Spinal cord (tissue), 10 donors: Measurements from ENCODE around the gene CIBAR2. TPM values are rescaled to one million over a fixed set of nuclear protein-coding genes. Genes with fewer than 3 reads are reported as not detected.

ENCODE experiments used
- DNase-seq, 6 donors: peaks; one replicate each; pipeline versions ENCODE4 v3.0.0 to v3.0.0-alpha.2; 2013 to 2015; ENCODE audit warnings: low spot score in 6 of 6, low read depth in 4 of 6
- H3K27ac ChIP-seq: one replicate; pipeline ENCODE4 v1.5.1; 2013; ENCODE audit warnings: low read depth, low read length, control low read depth
- H3K27me3 ChIP-seq: one replicate; pipeline ENCODE4 v1.6.1; 2013; ENCODE audit warnings: low read length; ENCODE audit not compliant: control insufficient read depth, insufficient read depth
- H3K36me3 ChIP-seq: one replicate; pipeline ENCODE4 v1.6.1; 2013; ENCODE audit warnings: low read length; ENCODE audit not compliant: control insufficient read depth, insufficient read depth
- H3K4me1 ChIP-seq: one replicate; pipeline ENCODE4 v1.6.1; 2013; ENCODE audit warnings: low read length; ENCODE audit not compliant: control insufficient read depth, insufficient read depth
- H3K4me3 ChIP-seq: one replicate; pipeline ENCODE4 v1.5.1; 2013; ENCODE audit warnings: low read depth, low read length, control low read depth
- H3K9me3 ChIP-seq: one replicate; pipeline ENCODE4 v1.6.1; 2013; ENCODE audit warnings: low read length; ENCODE audit not compliant: control insufficient read depth, insufficient read depth
- WGBS: methylation state at CpG from one replicate; pipeline ENCODE4 v1.1.5; 2013; ENCODE audit warnings: missing lambda C conversion rate; ENCODE audit not compliant: insufficient coverage; 5-methylcytosine and 5-hydroxymethylcytosine counted together
- polyA plus RNA-seq, 2 donors: library from polyadenylated mRNA; unstranded; fragments of 120-200 nt; gene quantifications; one replicate each; pipeline ENCODE4 v1.2.1, GENCODE V29; 2013; ENCODE audit not compliant: insufficient read length in 2 of 2
- total RNA-seq, 2 donors: library from RNA; depleted of rRNA in 1 of 2; stranded (reverse); fragments of 120-200 nt in 1 of 2; fragments of >200 nt in 1 of 2; gene quantifications; one replicate each; pipeline versions ENCODE4 v1.2.3 to v1.2.4, GENCODE V29; 2013 to 2014
- donor health status: healthy.

The CIBAR2 gene
- total and polyA plus RNA-seq, 4 donors: 0.69 to 6.8 (median 3.2) TPM

- Histone ChIP-seq H3K9me3 (no peaks in the 10 kb centered on the region), H3K4me1 (peaks cover 41% of the 10 kb centered on the region), H3K36me3 (no peaks in the 10 kb centered on the region), H3K4me3 (no peak overlapping the region), H3K27ac (no peak overlapping the region), H3K27me3 (no peaks in the 10 kb centered on the region)
- WGBS: 82% methylated on average over 11 of the region's 14 CpGs
- no peak for DNase-seq
Measured at GRCh38 chr16:85152414-85153030, 40.2 kb upstream of the CIBAR2 start.

- 56% methylated on average over 22 of the region's 24 CpGs for WGBS
- Histone ChIP-seq H3K9me3 (no peaks in the 10 kb centered on the region), H3K4me1 (peaks cover 48% of the 10 kb centered on the region), H3K27me3 (no peaks in the 10 kb centered on the region), H3K36me3 (no peaks in the 10 kb centered on the region), H3K27ac (no peak overlapping the region), H3K4me3 (no peak overlapping the region)
- DNase-seq: peak in 3 of 6 donors; percentile 64 to 92 (median 83)
Measured at GRCh38 chr16:85151603-85152413, 39.5 kb upstream of the CIBAR2 start.

- H3K36me3 ChIP-seq: no peaks in the 10 kb centered on the region
- 79% methylated on average over 10 of the region's 11 CpGs for WGBS
- peaks cover 52% of the 10 kb centered on the region for H3K4me1 ChIP-seq
- no peaks in the 10 kb centered on the region for H3K27me3 ChIP-seq
- H3K9me3 ChIP-seq: no peaks in the 10 kb centered on the region
- DNase-seq: no peak
- H3K27ac ChIP-seq: no peak overlapping the region
- H3K4me3 ChIP-seq: no peak overlapping the region
Measured at GRCh38 chr16:85151079-85151602, 38.9 kb upstream of the CIBAR2 start.

DNA sequence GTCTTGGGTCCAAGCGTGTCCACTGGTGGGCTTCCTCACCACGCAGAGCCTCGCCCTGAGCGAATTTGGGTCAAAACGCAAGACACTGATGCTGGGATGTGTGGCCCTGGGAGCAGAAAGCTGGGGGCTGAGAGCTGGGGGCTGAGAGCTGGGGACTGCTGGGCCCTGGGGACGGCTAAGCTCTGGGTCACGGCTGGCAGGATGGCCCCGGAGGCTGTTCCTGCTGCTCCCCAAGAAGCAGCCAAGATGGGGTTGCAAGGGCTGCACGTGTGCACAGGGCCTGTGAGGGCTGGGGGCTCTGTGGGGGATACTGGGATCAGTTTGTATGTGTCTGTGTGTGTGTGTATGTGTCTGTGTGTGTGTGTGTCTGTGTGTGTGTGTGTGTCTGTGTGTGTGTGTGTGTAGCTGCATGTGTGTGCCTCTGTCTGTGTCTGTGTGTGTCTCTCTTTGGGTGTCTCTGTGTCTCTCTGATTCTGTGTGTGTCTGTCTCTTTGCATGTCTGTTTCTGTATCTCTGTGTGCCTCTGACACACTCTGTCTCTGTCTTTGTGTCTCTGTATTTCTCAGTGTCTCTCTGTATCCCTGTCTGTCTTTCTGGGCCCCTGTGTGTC, 38.2 kb upstream of the CIBAR2 start:
- no peaks in the 10 kb centered on the region for H3K27me3 ChIP-seq
- no peak overlapping the region for H3K27ac ChIP-seq
- DNase-seq: no peak
- H3K36me3 ChIP-seq: no peaks in the 10 kb centered on the region
- no peaks in the 10 kb centered on the region for H3K9me3 ChIP-seq
- H3K4me1 ChIP-seq: peaks cover 59% of the 10 kb centered on the region
- 75% methylated on average over 9 of the region's 9 CpGs for WGBS
- no peak overlapping the region for H3K4me3 ChIP-seq

- 47% methylated on average over 14 of the region's 14 CpGs for WGBS
- DNase-seq: peak in 4 of 6 donors; percentile 60 to 84 (median 65)
- no peaks in the 10 kb centered on the region for H3K36me3 ChIP-seq
- H3K9me3 ChIP-seq: no peaks in the 10 kb centered on the region
- H3K4me3 ChIP-seq: no peak overlapping the region
- H3K4me1 ChIP-seq: peaks cover 59% of the 10 kb centered on the region
- H3K27ac ChIP-seq: no peak overlapping the region
- no peaks in the 10 kb centered on the region for H3K27me3 ChIP-seq
Measured at GRCh38 chr16:85149776-85150175, 37.5 kb upstream of the CIBAR2 start.

DNA sequence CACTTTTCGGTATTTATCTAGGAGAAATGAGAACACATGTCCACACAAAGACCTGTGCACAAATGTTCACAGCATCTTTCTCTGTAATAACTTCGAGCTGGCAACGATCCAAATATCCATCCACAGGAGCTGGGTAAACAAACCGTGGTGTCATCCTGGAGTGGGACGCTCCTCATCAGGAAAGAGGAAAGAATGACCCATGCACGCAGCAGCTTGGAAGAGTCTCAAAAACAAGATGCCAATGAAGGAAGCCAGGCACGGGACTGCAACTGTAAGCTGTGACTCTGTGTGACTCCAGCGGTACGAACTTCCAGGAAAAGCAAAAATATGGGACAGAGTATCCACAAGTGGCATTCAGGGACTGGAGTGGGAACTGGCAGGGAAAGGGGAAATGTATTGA, 36.7 kb upstream of the CIBAR2 start:
- Histone ChIP-seq H3K4me1 (peaks cover 63% of the 10 kb centered on the region), H3K27ac (no peak overlapping the region)
- WGBS: 32% methylated on average over 9 of the region's 9 CpGs

GRCh38 chr16:85146922-85147651, 34.8 kb upstream of the CIBAR2 start:
- DNase-seq: no peak

More for the DNA sequence above, 36.7 kb upstream of the CIBAR2 start:
- DNase-seq: no peak
- no peaks in the 10 kb centered on the region for H3K9me3 ChIP-seq
- no peaks in the 10 kb centered on the region for H3K36me3 ChIP-seq
- no peaks in the 10 kb centered on the region for H3K27me3 ChIP-seq
- no peak overlapping the region for H3K4me3 ChIP-seq

GRCh38 chr16:85146532-85146797, 34.2 kb upstream of the CIBAR2 start:
- no peak overlapping the region for H3K27ac ChIP-seq
- H3K9me3 ChIP-seq: no peaks in the 10 kb centered on the region
- DNase-seq: no peak
- no peaks in the 10 kb centered on the region for H3K27me3 ChIP-seq
- peaks cover 49% of the 10 kb centered on the region for H3K4me1 ChIP-seq
- H3K4me3 ChIP-seq: no peak overlapping the region
- 92% methylated on average over 4 of the region's 4 CpGs for WGBS
- no peaks in the 10 kb centered on the region for H3K36me3 ChIP-seq

More at GRCh38 chr16:85146922-85147651, 34.8 kb upstream of the CIBAR2 start:
- H3K4me1 ChIP-seq: peaks cover 53% of the 10 kb centered on the region
- no peaks in the 10 kb centered on the region for H3K36me3 ChIP-seq
- 62% methylated on average over 26 of the region's 27 CpGs for WGBS
- no peak overlapping the region for H3K4me3 ChIP-seq
- no peaks in the 10 kb centered on the region for H3K27me3 ChIP-seq
- H3K27ac ChIP-seq: peak overlapping the region; percentile 25
- H3K9me3 ChIP-seq: no peaks in the 10 kb centered on the region

GRCh38 chr16:85145734-85146531, 33.7 kb upstream of the CIBAR2 start:
- no peak overlapping the region for H3K4me3 ChIP-seq
- no peaks in the 10 kb centered on the region for H3K36me3 ChIP-seq
- H3K4me1 ChIP-seq: peaks cover 47% of the 10 kb centered on the region
- WGBS: 80% methylated on average over 20 of the region's 20 CpGs
- no peaks in the 10 kb centered on the region for H3K27me3 ChIP-seq
- DNase-seq: no peak
- no peak overlapping the region for H3K27ac ChIP-seq
- H3K9me3 ChIP-seq: no peaks in the 10 kb centered on the region
